Mammary microvascular endothelial cell (primary cell): Measurements from ENCODE around the gene RGS5. TPM values are rescaled to one million over a fixed set of nuclear protein-coding genes. Genes with fewer than 3 reads are reported as not detected.

Source experiments
- total RNA-seq: library from RNA; depleted of rRNA; stranded (reverse); fragments of >200 nt; gene quantifications from 2 replicates; pipeline ENCODE4 v1.2.3, GENCODE V29; 2015

Gene RGS5, protein sequence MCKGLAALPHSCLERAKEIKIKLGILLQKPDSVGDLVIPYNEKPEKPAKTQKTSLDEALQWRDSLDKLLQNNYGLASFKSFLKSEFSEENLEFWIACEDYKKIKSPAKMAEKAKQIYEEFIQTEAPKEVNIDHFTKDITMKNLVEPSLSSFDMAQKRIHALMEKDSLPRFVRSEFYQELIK
- total RNA-seq, result 0.54 and 0.60 TPM in 2 replicates

GRCh38 chr1:163202833-163203451 is at the start of gene RGS5:
Gene RGS5, minus strand, starts transcription at chr1:163202916. Its CDS starts 81 bp downstream, at chr1:163202835.

Other genes with a start within 250 kb of the RGS5 start
- gene RGS4, start 133.6 kb downstream of the RGS5 start, total RNA-seq, result 72.1 and 92.6 TPM in 2 replicates
- 27.1 and 32.0 TPM in 2 replicates for gene NUF2, start 119.0 kb upstream of the RGS5 start, total RNA-seq